Ovary (tissue), 9 donors: ENCODE measurements around the gene PYGO1. TPM values are rescaled to one million over a fixed set of nuclear protein-coding genes. Genes with fewer than 3 reads are reported as not detected.

ENCODE experiments used
- DNase-seq, 5 donors: peaks; one replicate each; pipeline ENCODE4 v3.0.0-alpha.2; 2019 to 2020
- H3K27ac ChIP-seq, 2 donors: fragments of 200-600 bp; one replicate each; pipeline versions ENCODE4 v1.5.1 to v1.8.0; 2019 to 2022
- H3K27me3 ChIP-seq: fragments of 200-600 bp; one replicate; pipeline ENCODE4 v1.8.0; 2022
- H3K36me3 ChIP-seq: fragments of 200-600 bp; sonication (generic); one replicate; pipeline ENCODE4 v1.5.1; 2019
- H3K4me1 ChIP-seq: one replicate; pipeline ENCODE4 v1.8.1; 2013; ENCODE audit warnings: mild to moderate bottlenecking, moderate library complexity; ENCODE audit not compliant: insufficient read depth
- H3K4me3 ChIP-seq: fragments of 200-600 bp; sonication (generic); one replicate; pipeline ENCODE4 v1.5.1; 2017
- H3K9me3 ChIP-seq, 2 donors: fragments of 200-600 bp in 1 of 2; sonication (generic) in 1 of 2; one replicate each; pipeline versions ENCODE4 v1.5.1 to v1.8.1; 2013 to 2019; ENCODE audit warnings: mild to moderate bottlenecking in 1 of 2, moderate library complexity in 1 of 2
- CTCF ChIP-seq, 3 donors: fragments of 450-650 bp in 2 of 3; fragments of 200-600 bp in 1 of 3; IDR thresholded peaks; one replicate each; pipeline versions ENCODE4 v1.5.1 to v1.8.0; 2016 to 2022; ENCODE audit warnings: antibody characterized with exemption in 3 of 3, mild to moderate bottlenecking in 1 of 3
- EP300 ChIP-seq: sonication (generic); formaldehyde crosslinking; IDR thresholded peaks from one replicate; pipeline ENCODE4 v1.6.1; 2017; ENCODE audit warnings: antibody characterized with exemption
- POLR2A ChIP-seq: fragments of 450-650 bp; IDR thresholded peaks from one replicate; pipeline ENCODE4 v1.6.1; 2017; ENCODE audit warnings: antibody characterized with exemption, mild to moderate bottlenecking, moderate library complexity
- WGBS, 3 donors: extraction: QIAGEN DNeasy Blood & Tissue Kit in 1 of 3; methylation state at CpG; one replicate each; pipeline versions ENCODE4 v1.1.5 to v1.1.7; 2013 to 2017; 5-methylcytosine and 5-hydroxymethylcytosine counted together
- intact Hi-C, 4 donors: fragments of 100-400 bp; cut with DNase I; formaldehyde crosslinking; loops; one replicate each; pipeline versions ENCODE4 v1.11.0 to v1.15.1; 2022 to 2023
- polyA plus RNA-seq, 2 donors: library from polyadenylated mRNA; stranded (reverse); fragments of 200-250 nt in 1 of 2; fragments of 350-450 nt in 1 of 2; fragmentation: Illumina TruSeq in 1 of 2; extraction: RNeasy Lipid Tissue Mini Kit (QIAGEN cat#74804) in 1 of 2; gene quantifications; one replicate each; pipeline ENCODE4 v1.2.3, GENCODE V29; 2013 to 2014
- total RNA-seq, 7 donors: library from RNA; depleted of rRNA in 2 of 7; stranded (reverse); fragments of >200 nt in 2 of 7; fragmentation: NEBNext Ultra II Directional in 3 of 7; extraction: Animal tissue kit (Norgen Biotek cat#: 25700) in 3 of 7; gene quantifications; one replicate each; pipeline versions ENCODE4 v1.1.0 to v1.2.4, GENCODE V29; 2016 to 2023
- donor health status: DM: no; HTN: no; CAD: no; lungs with moderate emphysema.
- donor health status: DM: no; HTN: no; CAD: no.
- donor health status: Bipolar disorder and iron deficiency.
- donor health status: DM: yes; HTN: yes; CAD: no.
- donor health status: DM: no; HTN: no; CAD: no.
- donor health status: DM: yes; HTN: yes; CAD: no.

Gene PYGO1
- total and polyA plus RNA-seq, 9 donors, result 4.0 to 31.1 (median 22.7) TPM

GRCh38 chr15:55526559-55527036 lies 61.5 kb downstream of the PYGO1 start:
- Histone ChIP-seq H3K4me3 (no peak overlapping the region), H3K4me1 (no peaks in the 10 kb centered on the region), H3K27ac (no peak overlapping the region), H3K36me3 (no peaks in the 10 kb centered on the region), H3K9me3 (peaks cover 0 to 3% of the 10 kb centered on the region in 2 donors), H3K27me3 (no peaks in the 10 kb centered on the region)
- TF ChIP-seq EP300, result no peak
- no peak for TF ChIP-seq POLR2A
- no peak for TF ChIP-seq CTCF (IDR thresholded peaks at IDR 0.05)
- 33 to 36% (median 33%) methylated on average over 7 of the region's 7 CpGs for WGBS, 3 donors
- DNase-seq, result no peak
- intact Hi-C loops, result no loop called here

- Histone ChIP-seq H3K4me1 (no peaks in the 10 kb centered on the region), H3K36me3 (no peaks in the 10 kb centered on the region), H3K4me3 (no peak overlapping the region), H3K9me3 (peaks cover 0 to 3% of the 10 kb centered on the region in 2 donors), H3K27me3 (no peaks in the 10 kb centered on the region), H3K27ac (no peak overlapping the region)
- TF ChIP-seq POLR2A (no peak), EP300 (no peak), CTCF (IDR thresholded peaks at IDR 0.05) (no peak)
- intact Hi-C loops, result no loop called here
- 72 to 94% (median 93%) methylated on average over 3 of the region's 3 CpGs for WGBS, 3 donors
- no peak for DNase-seq
Observed at GRCh38 chr15:55522742-55523450, 65.2 kb downstream of the PYGO1 start.

DNA sequence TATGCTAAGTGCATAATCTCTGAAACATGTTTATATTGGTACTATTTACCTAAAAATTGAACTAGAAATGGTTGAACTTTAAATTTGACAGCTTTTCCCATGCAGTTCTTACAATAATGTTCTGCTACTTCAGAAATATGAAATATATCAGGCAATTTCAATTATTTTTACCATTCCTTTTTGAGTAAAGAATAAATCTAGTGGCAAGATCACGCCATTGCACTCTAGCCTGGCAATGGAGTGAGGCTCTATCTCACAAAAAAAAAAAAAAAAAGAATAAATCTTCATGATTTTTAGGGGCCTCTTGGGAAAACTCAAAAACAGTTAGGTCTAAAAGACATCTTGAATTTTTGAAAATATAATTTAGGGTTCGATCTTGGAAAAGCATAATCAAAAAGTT lies 69.5 kb downstream of the PYGO1 start:
- no peaks in the 10 kb centered on the region for H3K36me3 ChIP-seq
- TF ChIP-seq EP300, result no peak
- no peak for TF ChIP-seq POLR2A
- WGBS, 3 donors, result 75 to 82% (median 76%) methylated on average over 2 of the region's 2 CpGs
- no peak overlapping the region for H3K27ac ChIP-seq
- no peak for DNase-seq
- intact Hi-C loops, result no loop called here
- no peaks in the 10 kb centered on the region for H3K4me1 ChIP-seq
- H3K9me3 ChIP-seq, result no peaks in the 10 kb centered on the region
- H3K4me3 ChIP-seq, result no peak overlapping the region
- no peaks in the 10 kb centered on the region for H3K27me3 ChIP-seq

DNA sequence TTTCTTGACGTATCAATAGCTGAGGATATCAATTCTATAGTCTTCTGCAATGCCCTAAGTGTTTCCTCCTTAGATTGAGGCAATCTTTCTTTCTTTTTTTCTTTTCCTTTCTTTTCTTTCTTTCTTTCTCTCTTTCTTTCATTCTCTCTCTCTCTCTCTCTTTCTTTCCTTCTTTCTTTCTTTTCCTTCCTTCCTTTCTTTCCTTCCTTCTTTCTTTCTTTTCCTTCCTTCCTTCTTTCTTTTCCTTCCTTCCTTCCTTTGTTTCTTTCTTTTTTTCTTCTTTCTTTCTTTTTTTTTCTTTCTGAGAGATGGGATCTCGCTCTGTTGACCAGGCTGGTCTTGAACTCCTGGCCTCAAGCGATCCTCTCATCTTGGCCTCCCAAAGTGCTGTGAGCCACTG lies 70.1 kb downstream of the PYGO1 start:
- Histone ChIP-seq H3K4me1 (no peaks in the 10 kb centered on the region), H3K4me3 (no peak overlapping the region), H3K27ac (no peak overlapping the region), H3K27me3 (no peaks in the 10 kb centered on the region), H3K9me3 (no peaks in the 10 kb centered on the region), H3K36me3 (no peaks in the 10 kb centered on the region)
- intact Hi-C loops, result no loop called here
- no peak for TF ChIP-seq POLR2A
- TF ChIP-seq EP300, result no peak
- no peak for TF ChIP-seq CTCF (IDR thresholded peaks at IDR 0.05)
- DNase-seq, result no peak
- 85 to 98% (median 94%) methylated on average over 3 of the region's 3 CpGs for WGBS, 3 donors

GRCh38 chr15:55515991-55516776 lies 72.0 kb downstream of the PYGO1 start:
- Histone ChIP-seq H3K4me3 (no peak overlapping the region), H3K27ac (no peak overlapping the region), H3K9me3 (no peaks in the 10 kb centered on the region), H3K4me1 (no peaks in the 10 kb centered on the region), H3K27me3 (no peaks in the 10 kb centered on the region), H3K36me3 (no peaks in the 10 kb centered on the region)
- DNase-seq, result no peak
- TF ChIP-seq POLR2A (no peak), CTCF (IDR thresholded peaks at IDR 0.05) (no peak), EP300 (no peak)
- intact Hi-C loops, result no loop called here
- 89 to 90% (median 90%) methylated on average over 12 of the region's 12 CpGs for WGBS, 3 donors
